ENCODE results near the gene POU2F1.

POU2F1 gene

GRCh38 chr1:167423684-167424619 is 203.3 kb downstream of the POU2F1 start:
- peaks cover 7% of the 10 kb centered on the region for H3K4me1 Mint-ChIP-seq
- H3K27me3 Mint-ChIP-seq (ENCODE audit: low read depth, poor library complexity) = no peaks in the 10 kb centered on the region
- H3K27ac Mint-ChIP-seq = no peak overlapping the region
- no peaks in the 10 kb centered on the region for H3K9me3 Mint-ChIP-seq
- H3K36me3 Mint-ChIP-seq (ENCODE audit: low read depth) = peaks cover 20% of the 10 kb centered on the region
- H3K4me3 Mint-ChIP-seq = no peak overlapping the region
- TF ChIP-seq, protein P1, sequence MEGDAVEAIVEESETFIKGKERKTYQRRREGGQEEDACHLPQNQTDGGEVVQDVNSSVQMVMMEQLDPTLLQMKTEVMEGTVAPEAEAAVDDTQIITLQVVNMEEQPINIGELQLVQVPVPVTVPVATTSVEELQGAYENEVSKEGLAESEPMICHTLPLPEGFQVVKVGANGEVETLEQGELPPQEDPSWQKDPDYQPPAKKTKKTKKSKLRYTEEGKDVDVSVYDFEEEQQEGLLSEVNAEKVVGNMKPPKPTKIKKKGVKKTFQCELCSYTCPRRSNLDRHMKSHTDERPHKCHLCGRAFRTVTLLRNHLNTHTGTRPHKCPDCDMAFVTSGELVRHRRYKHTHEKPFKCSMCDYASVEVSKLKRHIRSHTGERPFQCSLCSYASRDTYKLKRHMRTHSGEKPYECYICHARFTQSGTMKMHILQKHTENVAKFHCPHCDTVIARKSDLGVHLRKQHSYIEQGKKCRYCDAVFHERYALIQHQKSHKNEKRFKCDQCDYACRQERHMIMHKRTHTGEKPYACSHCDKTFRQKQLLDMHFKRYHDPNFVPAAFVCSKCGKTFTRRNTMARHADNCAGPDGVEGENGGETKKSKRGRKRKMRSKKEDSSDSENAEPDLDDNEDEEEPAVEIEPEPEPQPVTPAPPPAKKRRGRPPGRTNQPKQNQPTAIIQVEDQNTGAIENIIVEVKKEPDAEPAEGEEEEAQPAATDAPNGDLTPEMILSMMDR (IDR thresholded peaks at IDR 0.05) = no peak
- no peak for DNase-seq

- H3K4me1 Mint-ChIP-seq = peaks cover 13% of the 10 kb centered on the region
- peaks cover 3% of the 10 kb centered on the region for H3K27me3 Mint-ChIP-seq (ENCODE audit: low read depth, poor library complexity)
- no peak overlapping the region for H3K4me3 Mint-ChIP-seq
- no peaks in the 10 kb centered on the region for H3K9me3 Mint-ChIP-seq
- DNase-seq = no peak
- no peak overlapping the region for H3K27ac Mint-ChIP-seq
- peaks cover 6% of the 10 kb centered on the region for H3K36me3 Mint-ChIP-seq (ENCODE audit: low read depth)
- TF ChIP-seq, protein P1 (IDR thresholded peaks at IDR 0.05) = no peak
Measured at GRCh38 chr1:167425482-167425881, 204.8 kb downstream of the POU2F1 start.

DNA sequence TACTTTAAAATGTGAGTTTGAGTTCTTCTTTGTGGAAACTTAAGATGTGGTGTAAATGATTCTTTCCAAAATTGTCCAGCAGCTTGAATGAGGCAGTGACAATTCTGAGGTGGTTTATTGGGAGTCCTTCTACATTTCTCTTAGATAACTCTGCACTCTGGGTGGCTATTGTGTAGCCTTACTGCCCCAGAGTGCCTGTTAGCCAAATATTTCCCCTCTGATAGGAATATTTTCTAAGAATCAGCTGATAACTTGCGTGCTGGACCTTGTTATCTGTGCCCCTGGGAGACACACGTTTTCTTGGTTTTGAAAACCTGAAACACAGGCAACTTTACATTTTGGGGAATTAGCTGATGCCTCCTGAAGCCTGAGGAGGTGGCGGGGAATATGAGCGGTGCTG is 206.0 kb downstream of the POU2F1 start:
- no peaks in the 10 kb centered on the region for H3K9me3 Mint-ChIP-seq
- TF ChIP-seq, protein P1 (IDR thresholded peaks at IDR 0.05) = no peak
- no peak for DNase-seq
- H3K4me1 Mint-ChIP-seq = peaks cover 25% of the 10 kb centered on the region
- H3K27me3 Mint-ChIP-seq (ENCODE audit: low read depth, poor library complexity) = peaks cover 3% of the 10 kb centered on the region
- H3K27ac Mint-ChIP-seq = no peak overlapping the region
- H3K36me3 Mint-ChIP-seq (ENCODE audit: low read depth) = peaks cover 6% of the 10 kb centered on the region
- H3K4me3 Mint-ChIP-seq = no peak overlapping the region

DNA sequence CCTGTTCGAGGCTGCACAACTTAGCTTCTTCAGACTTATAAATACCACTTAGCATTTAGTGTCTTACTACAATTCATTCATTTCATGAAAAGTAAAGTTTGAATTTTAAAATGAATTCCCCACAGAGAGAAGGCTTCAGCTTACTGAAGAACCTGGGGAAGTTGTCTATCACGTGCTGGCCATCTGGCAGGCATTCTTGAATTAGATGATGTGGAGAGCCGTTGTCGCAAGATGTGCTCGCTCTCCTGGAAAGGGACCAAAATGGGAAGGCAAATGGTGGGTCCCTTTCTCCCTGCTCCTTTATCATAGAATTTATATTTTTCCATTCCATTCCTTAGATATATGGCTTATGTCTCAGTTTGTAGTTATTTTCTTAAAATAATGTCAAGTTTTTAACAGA is 207.2 kb downstream of the POU2F1 start:
- Mint-ChIP-seq H3K9me3 (no peaks in the 10 kb centered on the region), H3K4me1 (peaks cover 24% of the 10 kb centered on the region), H3K36me3 (ENCODE audit: low read depth) (peaks cover 6% of the 10 kb centered on the region), H3K27ac (no peak overlapping the region), H3K4me3 (no peak overlapping the region), H3K27me3 (ENCODE audit: low read depth, poor library complexity) (peaks cover 3% of the 10 kb centered on the region)
- TF ChIP-seq, protein P1 (IDR thresholded peaks at IDR 0.05) = no peak
- DNase-seq = no peak

DNA sequence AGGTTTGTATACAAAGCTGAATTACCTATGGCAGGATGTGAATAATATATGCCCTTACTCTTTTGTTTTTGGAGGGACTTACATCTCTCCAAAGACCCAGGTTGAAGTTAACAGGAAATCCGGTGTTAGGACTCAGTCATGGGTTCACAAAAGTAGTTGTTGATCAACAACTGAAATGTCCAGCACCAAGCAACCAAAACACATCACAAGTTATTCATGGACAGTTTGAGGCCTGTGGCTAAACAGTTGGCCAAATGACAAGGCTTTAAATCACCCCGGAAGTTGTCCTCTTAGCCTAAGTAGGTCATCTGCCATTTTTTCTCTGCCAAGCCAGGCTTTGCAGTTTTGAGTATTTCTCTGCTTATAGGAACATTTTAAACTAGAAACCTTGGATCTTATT is 207.7 kb downstream of the POU2F1 start:
- H3K4me3 Mint-ChIP-seq = no peak overlapping the region
- H3K27me3 Mint-ChIP-seq (ENCODE audit: low read depth, poor library complexity) = peaks cover 3% of the 10 kb centered on the region
- no peak overlapping the region for H3K27ac Mint-ChIP-seq
- peaks cover 6% of the 10 kb centered on the region for H3K36me3 Mint-ChIP-seq (ENCODE audit: low read depth)
- TF ChIP-seq, protein P1 (IDR thresholded peaks at IDR 0.05) = no peak
- H3K9me3 Mint-ChIP-seq = no peaks in the 10 kb centered on the region
- H3K4me1 Mint-ChIP-seq = peaks cover 18% of the 10 kb centered on the region
- DNase-seq = no peak

DNA sequence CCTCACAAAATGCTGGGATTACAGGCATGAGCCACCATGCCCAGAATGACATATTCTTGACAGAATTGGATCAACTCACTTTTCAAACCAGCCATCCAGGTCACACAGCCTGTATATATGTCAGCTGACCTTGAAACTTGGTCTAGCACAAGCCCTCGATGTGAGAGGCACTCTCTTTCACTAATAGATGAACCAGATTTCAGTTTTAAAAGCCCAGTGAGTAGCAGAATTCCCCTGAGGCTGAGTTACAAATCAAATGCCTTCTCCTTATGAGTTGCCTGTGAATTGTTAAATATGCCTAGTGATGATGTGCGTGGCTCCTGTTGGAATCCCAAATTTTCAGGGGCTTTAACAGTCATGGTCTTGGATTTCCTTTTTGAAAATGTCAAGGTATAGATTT is 208.9 kb downstream of the POU2F1 start:
- TF ChIP-seq, protein P1 (IDR thresholded peaks at IDR 0.05) = no peak
- Mint-ChIP-seq H3K36me3 (ENCODE audit: low read depth) (peaks cover under 1% of the 10 kb centered on the region), H3K27ac (no peak overlapping the region), H3K27me3 (ENCODE audit: low read depth, poor library complexity) (peaks cover 3% of the 10 kb centered on the region), H3K4me1 (peaks cover 17% of the 10 kb centered on the region), H3K4me3 (no peak overlapping the region), H3K9me3 (no peaks in the 10 kb centered on the region)
- DNase-seq = no peak

Measured in nephron progenitor cell (in vitro differentiated cells).